Vagina (tissue), 2 donors: ENCODE results near the gene IGDCC3. TPM values are rescaled to one million over a fixed set of nuclear protein-coding genes. Genes with fewer than 3 reads are reported as not detected.

Source experiments
- DNase-seq, 2 donors: peaks; one replicate each; pipeline ENCODE4 v3.0.0-alpha.2; 2017; ENCODE audit errors: extremely low spot score in 2 of 2
- H3K27ac ChIP-seq: fragments of 200-600 bp; sonication (generic); one replicate; pipeline ENCODE4 v1.5.1; 2019
- H3K27me3 ChIP-seq: fragments of 200-600 bp; sonication (generic); one replicate; pipeline ENCODE4 v1.5.1; 2019
- H3K36me3 ChIP-seq, 2 donors: fragments of 200-600 bp; sonication (generic); one replicate each; pipeline ENCODE4 v1.5.1; 2017 to 2019
- H3K4me1 ChIP-seq: fragments of 200-600 bp; sonication (generic); one replicate; pipeline ENCODE4 v1.5.1; 2019
- H3K4me3 ChIP-seq, 2 donors: fragments of 200-600 bp; sonication (generic); 1 replicate in 1 of 2; 2 replicates in 1 of 2; pipeline ENCODE4 v1.5.1; 2016 to 2019
- H3K9me3 ChIP-seq: fragments of 200-600 bp; sonication (generic); one replicate; pipeline ENCODE4 v1.5.1; 2019
- POLR2A ChIP-seq, 2 donors: fragments of 450-650 bp; IDR thresholded peaks; one replicate each; pipeline ENCODE4 v1.6.1; 2017; ENCODE audit warnings: antibody characterized with exemption in 2 of 2, mild to moderate bottlenecking in 2 of 2, moderate library complexity in 2 of 2
- POLR2AphosphoS5 ChIP-seq, 2 donors: sonication (generic); formaldehyde crosslinking; IDR thresholded peaks; one replicate each; pipeline ENCODE4 v1.9.0; 2017; ENCODE audit warnings: antibody characterized with exemption in 2 of 2, mild to moderate bottlenecking in 2 of 2, low read depth in 1 of 2; ENCODE audit not compliant: insufficient read depth in 1 of 2
- intact Hi-C: fragments of 100-400 bp; cut with DNase I; formaldehyde crosslinking; loops from one replicate; pipeline ENCODE4 v1.15.1; 2023
- total RNA-seq: library from RNA; depleted of rRNA; stranded (reverse); fragments of >200 nt; gene quantifications from one replicate; pipeline ENCODE4 v1.2.3, GENCODE V29; 2016
- TF ChIP-seq, protein P1 (sequence below), 3 experiments: fragments of 450-650 bp in 2 of 3; fragments of 200-600 bp in 1 of 3; sonication (generic) in 1 of 3; IDR thresholded peaks; one replicate each; pipeline ENCODE4 v1.5.1; 2017 to 2019; ENCODE audit warnings: antibody characterized with exemption in 3 of 3, mild to moderate bottlenecking in 2 of 3, moderate library complexity in 2 of 3

Gene IGDCC3
- total RNA-seq, 1 donor from 2014 or later, result 0.49 TPM

GRCh38 chr15:65423150-65423975 is 45.6 kb upstream of the IGDCC3 start:
- H3K27me3 ChIP-seq, result no peaks in the 10 kb centered on the region
- no peaks in the 10 kb centered on the region for H3K36me3 ChIP-seq
- H3K9me3 ChIP-seq, result no peaks in the 10 kb centered on the region
- peak overlapping the region; percentile 88 for H3K27ac ChIP-seq
- peaks cover 25% of the 10 kb centered on the region for H3K4me1 ChIP-seq
- intact Hi-C loops, result no loop called here
- peak overlapping the region; percentile 34 to 69 for H3K4me3 ChIP-seq
- TF ChIP-seq, protein P1, sequence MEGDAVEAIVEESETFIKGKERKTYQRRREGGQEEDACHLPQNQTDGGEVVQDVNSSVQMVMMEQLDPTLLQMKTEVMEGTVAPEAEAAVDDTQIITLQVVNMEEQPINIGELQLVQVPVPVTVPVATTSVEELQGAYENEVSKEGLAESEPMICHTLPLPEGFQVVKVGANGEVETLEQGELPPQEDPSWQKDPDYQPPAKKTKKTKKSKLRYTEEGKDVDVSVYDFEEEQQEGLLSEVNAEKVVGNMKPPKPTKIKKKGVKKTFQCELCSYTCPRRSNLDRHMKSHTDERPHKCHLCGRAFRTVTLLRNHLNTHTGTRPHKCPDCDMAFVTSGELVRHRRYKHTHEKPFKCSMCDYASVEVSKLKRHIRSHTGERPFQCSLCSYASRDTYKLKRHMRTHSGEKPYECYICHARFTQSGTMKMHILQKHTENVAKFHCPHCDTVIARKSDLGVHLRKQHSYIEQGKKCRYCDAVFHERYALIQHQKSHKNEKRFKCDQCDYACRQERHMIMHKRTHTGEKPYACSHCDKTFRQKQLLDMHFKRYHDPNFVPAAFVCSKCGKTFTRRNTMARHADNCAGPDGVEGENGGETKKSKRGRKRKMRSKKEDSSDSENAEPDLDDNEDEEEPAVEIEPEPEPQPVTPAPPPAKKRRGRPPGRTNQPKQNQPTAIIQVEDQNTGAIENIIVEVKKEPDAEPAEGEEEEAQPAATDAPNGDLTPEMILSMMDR (IDR thresholded peaks at IDR 0.05), result no peak
- TF ChIP-seq POLR2AphosphoS5 (IDR thresholded peaks at IDR 0.05; ENCODE audit: insufficient read depth in 1 of 2, low read depth in 1 of 2) (no peak), POLR2A (IDR thresholded peaks at IDR 0.05) (no peak)
- DNase-seq, result no peak

- Histone ChIP-seq H3K4me3 (peak overlapping the region; percentile 58 to 69), H3K27ac (peak overlapping the region; percentile 86), H3K27me3 (no peaks in the 10 kb centered on the region)
These were observed 43.8 kb upstream of the IGDCC3 start for GRCh38 chr15:65421360-65422215.

DNA sequence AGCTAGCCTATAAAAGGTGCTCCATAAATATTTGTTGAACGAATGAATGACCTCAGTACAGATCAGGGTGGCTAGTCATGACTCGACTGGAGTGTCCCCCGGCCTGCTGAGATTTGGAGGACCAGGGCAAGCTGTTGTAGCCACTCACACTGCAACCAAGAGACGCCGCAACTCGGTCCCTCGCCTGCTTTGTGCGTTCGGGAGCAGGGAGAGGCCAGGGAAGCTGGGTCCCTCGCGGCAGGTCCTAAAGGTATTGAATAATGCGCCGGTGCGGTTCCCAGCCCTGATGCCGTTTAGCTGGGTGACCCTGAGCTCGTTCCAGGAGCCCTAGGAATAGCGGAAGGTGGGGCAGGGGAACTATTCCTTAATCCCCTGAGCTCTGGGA is 43.2 kb upstream of the IGDCC3 start:
- intact Hi-C loops, result no loop called here
- Histone ChIP-seq H3K4me1 (peaks cover 25% of the 10 kb centered on the region), H3K9me3 (no peaks in the 10 kb centered on the region), H3K4me3 (peak overlapping the region; percentile 58 to 69), H3K27me3 (no peaks in the 10 kb centered on the region), H3K36me3 (no peaks in the 10 kb centered on the region), H3K27ac (peak overlapping the region; percentile 86)
- TF ChIP-seq, protein P1 (IDR thresholded peaks at IDR 0.05), result no peak
- TF ChIP-seq POLR2A (IDR thresholded peaks at IDR 0.05) (no peak), POLR2AphosphoS5 (IDR thresholded peaks at IDR 0.05; ENCODE audit: insufficient read depth in 1 of 2, low read depth in 1 of 2) (no peak)
- DNase-seq, result no peak

More at GRCh38 chr15:65421360-65422215, 43.8 kb upstream of the IGDCC3 start:
- no peaks in the 10 kb centered on the region for H3K9me3 ChIP-seq
- H3K36me3 ChIP-seq, result no peaks in the 10 kb centered on the region
- peak in 1 of 2 donors; percentile 89 for DNase-seq
- H3K4me1 ChIP-seq, result peaks cover 25% of the 10 kb centered on the region
- TF ChIP-seq POLR2A (IDR thresholded peaks at IDR 0.05) (no peak), POLR2AphosphoS5 (IDR thresholded peaks at IDR 0.05; ENCODE audit: insufficient read depth in 1 of 2, low read depth in 1 of 2) (peak in 1 of 2 donors; percentile 49)
- TF ChIP-seq, protein P1 (IDR thresholded peaks at IDR 0.05), result no peak
- intact Hi-C loops, result no loop called here

DNA sequence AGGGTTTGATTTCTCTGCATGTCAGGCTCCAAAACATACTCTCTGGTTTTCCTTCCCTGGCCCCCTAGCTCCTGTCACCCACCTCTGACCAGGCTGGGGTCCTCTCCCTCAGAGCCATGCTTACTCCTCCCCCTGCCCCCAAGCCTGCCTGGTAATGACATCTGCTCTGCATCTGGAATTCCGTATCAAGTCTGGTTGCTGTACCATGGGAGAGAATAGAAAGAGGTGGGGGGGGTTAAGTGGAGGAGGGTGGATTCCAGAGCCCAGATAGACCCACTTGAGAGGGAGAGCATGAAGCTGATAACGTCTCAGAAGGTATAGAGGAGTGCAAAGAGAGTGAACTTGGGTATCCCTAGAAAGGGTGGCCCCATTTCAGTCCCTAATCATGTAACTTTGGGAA is 40.8 kb upstream of the IGDCC3 start:
- intact Hi-C loops, result no loop called here
- no peaks in the 10 kb centered on the region for H3K36me3 ChIP-seq
- no peaks in the 10 kb centered on the region for H3K9me3 ChIP-seq
- H3K4me3 ChIP-seq, result no peak overlapping the region
- peak overlapping the region; percentile 73 for H3K27ac ChIP-seq
- no peak for DNase-seq
- no peaks in the 10 kb centered on the region for H3K27me3 ChIP-seq
- TF ChIP-seq, protein P1 (IDR thresholded peaks at IDR 0.05), result no peak
- no peak for TF ChIP-seq POLR2A (IDR thresholded peaks at IDR 0.05)
- TF ChIP-seq POLR2AphosphoS5 (IDR thresholded peaks at IDR 0.05; ENCODE audit: insufficient read depth in 1 of 2, low read depth in 1 of 2), result no peak
- peaks cover 30% of the 10 kb centered on the region for H3K4me1 ChIP-seq
